Peyer's patch (tissue), 4 donors: ENCODE results near the gene CWC27. TPM values are rescaled to one million over a fixed set of nuclear protein-coding genes. Genes with fewer than 3 reads are reported as not detected.

Experiments
- DNase-seq, 3 donors: peaks; one replicate each; pipeline ENCODE4 v3.0.0-alpha.2; 2017 to 2019
- H3K27ac ChIP-seq, 4 donors: fragments of 200-600 bp; sonication (generic); one replicate each; pipeline ENCODE4 v1.5.1; 2016 to 2019
- H3K27me3 ChIP-seq, 2 donors: fragments of 200-600 bp; sonication (generic); one replicate each; pipeline ENCODE4 v1.5.1; 2019
- H3K36me3 ChIP-seq, 3 donors: fragments of 200-600 bp; sonication (generic); one replicate each; pipeline ENCODE4 v1.5.1; 2016 to 2019
- H3K4me1 ChIP-seq, 4 donors: fragments of 200-600 bp; sonication (generic); one replicate each; pipeline ENCODE4 v1.5.1; 2016 to 2019
- H3K4me3 ChIP-seq, 4 donors: fragments of 200-600 bp; sonication (generic); 1 replicate in 3 of 4; 2 replicates in 1 of 4; pipeline ENCODE4 v1.5.1; 2016 to 2019; ENCODE audit warnings: mild to moderate bottlenecking in 1 of 4
- H3K9me3 ChIP-seq, 4 donors: fragments of 200-600 bp; sonication (generic); one replicate each; pipeline ENCODE4 v1.5.1; 2016 to 2019; ENCODE audit warnings: mild to moderate bottlenecking in 1 of 4
- CTCF ChIP-seq, 6 experiments: fragments of 450-650 bp in 4 of 6; fragments of 200-600 bp in 2 of 6; sonication (generic) in 1 of 6; IDR thresholded peaks; one replicate each; pipeline ENCODE4 v1.5.1; 2017 to 2019; ENCODE audit warnings: antibody characterized with exemption in 6 of 6, mild to moderate bottlenecking in 3 of 6, moderate library complexity in 1 of 6
- POLR2A ChIP-seq, 2 donors: fragments of 450-650 bp; IDR thresholded peaks; one replicate each; pipeline ENCODE4 v1.5.1; 2017; ENCODE audit warnings: antibody characterized with exemption in 2 of 2, mild to moderate bottlenecking in 2 of 2, moderate library complexity in 2 of 2
- total RNA-seq, 4 donors: library from RNA; depleted of rRNA; stranded (reverse); fragments of >200 nt; gene quantifications; one replicate each; pipeline ENCODE4 v1.1.0, GENCODE V29; 2016

CWC27 gene
- total RNA-seq, 4 donors from 2014 or later = 10.9 to 24.8 (median 13.6) TPM

- Histone ChIP-seq H3K27me3 (no peaks in the 10 kb centered on the region), H3K4me1 (no peaks in the 10 kb centered on the region), H3K36me3 (no peaks in the 10 kb centered on the region), H3K4me3 (no peak overlapping the region), H3K9me3 (no peaks in the 10 kb centered on the region), H3K27ac (no peak overlapping the region)
- DNase-seq = no peak
- no peak for TF ChIP-seq CTCF (IDR thresholded peaks at IDR 0.05)
These were observed 209.0 kb downstream of the CWC27 start for GRCh38 chr5:64977779-64978178.

- H3K27me3 ChIP-seq = no peaks in the 10 kb centered on the region
- H3K4me1 ChIP-seq = no peaks in the 10 kb centered on the region
- H3K36me3 ChIP-seq = no peaks in the 10 kb centered on the region
- H3K4me3 ChIP-seq = no peak overlapping the region
- H3K27ac ChIP-seq = no peak overlapping the region
- TF ChIP-seq CTCF (IDR thresholded peaks at IDR 0.05) (no peak), POLR2A (IDR thresholded peaks at IDR 0.05) (no peak)
- H3K9me3 ChIP-seq = no peaks in the 10 kb centered on the region
- no peak for DNase-seq
These were observed 209.8 kb downstream of the CWC27 start for GRCh38 chr5:64978546-64978945.

GRCh38 chr5:64979531-64979930 lies 210.8 kb downstream of the CWC27 start:
- Histone ChIP-seq H3K27ac (no peak overlapping the region), H3K9me3 (no peaks in the 10 kb centered on the region), H3K4me3 (no peak overlapping the region), H3K4me1 (no peaks in the 10 kb centered on the region), H3K27me3 (no peaks in the 10 kb centered on the region), H3K36me3 (no peaks in the 10 kb centered on the region)
- DNase-seq = no peak
- TF ChIP-seq POLR2A (IDR thresholded peaks at IDR 0.05) = no peak
- TF ChIP-seq CTCF (IDR thresholded peaks at IDR 0.05) = no peak

- H3K27ac ChIP-seq = no peak overlapping the region
- no peaks in the 10 kb centered on the region for H3K9me3 ChIP-seq
- H3K4me3 ChIP-seq = no peak overlapping the region
- TF ChIP-seq CTCF (IDR thresholded peaks at IDR 0.05) = no peak
- no peak for TF ChIP-seq POLR2A (IDR thresholded peaks at IDR 0.05)
- no peak for DNase-seq
- H3K4me1 ChIP-seq = no peaks in the 10 kb centered on the region
- no peaks in the 10 kb centered on the region for H3K36me3 ChIP-seq
- no peaks in the 10 kb centered on the region for H3K27me3 ChIP-seq
These were observed 211.4 kb downstream of the CWC27 start for GRCh38 chr5:64980176-64980575.

- TF ChIP-seq CTCF (IDR thresholded peaks at IDR 0.05) = no peak
- TF ChIP-seq POLR2A (IDR thresholded peaks at IDR 0.05) = no peak
- H3K27me3 ChIP-seq = no peaks in the 10 kb centered on the region
- no peaks in the 10 kb centered on the region for H3K36me3 ChIP-seq
- H3K27ac ChIP-seq = no peak overlapping the region
- H3K4me1 ChIP-seq = no peaks in the 10 kb centered on the region
- DNase-seq = no peak
- H3K9me3 ChIP-seq = no peaks in the 10 kb centered on the region
- no peak overlapping the region for H3K4me3 ChIP-seq
These were observed 219.0 kb downstream of the CWC27 start for GRCh38 chr5:64987768-64988167.

- Histone ChIP-seq H3K27ac (no peak overlapping the region), H3K36me3 (no peaks in the 10 kb centered on the region), H3K4me3 (no peak overlapping the region), H3K4me1 (peaks cover 0 to 9% (median 0%) of the 10 kb centered on the region in 4 donors), H3K9me3 (no peaks in the 10 kb centered on the region), H3K27me3 (no peaks in the 10 kb centered on the region)
- no peak for DNase-seq
- TF ChIP-seq CTCF (IDR thresholded peaks at IDR 0.05) = no peak
- TF ChIP-seq POLR2A (IDR thresholded peaks at IDR 0.05) = no peak
These were observed 240.5 kb downstream of the CWC27 start for GRCh38 chr5:65009207-65009606.
